ENCODE data around the gene NEK3.
A peak's percentile ranks its signal among the peaks of the same experiment; 100 is the strongest.

Gene NEK3

DNA sequence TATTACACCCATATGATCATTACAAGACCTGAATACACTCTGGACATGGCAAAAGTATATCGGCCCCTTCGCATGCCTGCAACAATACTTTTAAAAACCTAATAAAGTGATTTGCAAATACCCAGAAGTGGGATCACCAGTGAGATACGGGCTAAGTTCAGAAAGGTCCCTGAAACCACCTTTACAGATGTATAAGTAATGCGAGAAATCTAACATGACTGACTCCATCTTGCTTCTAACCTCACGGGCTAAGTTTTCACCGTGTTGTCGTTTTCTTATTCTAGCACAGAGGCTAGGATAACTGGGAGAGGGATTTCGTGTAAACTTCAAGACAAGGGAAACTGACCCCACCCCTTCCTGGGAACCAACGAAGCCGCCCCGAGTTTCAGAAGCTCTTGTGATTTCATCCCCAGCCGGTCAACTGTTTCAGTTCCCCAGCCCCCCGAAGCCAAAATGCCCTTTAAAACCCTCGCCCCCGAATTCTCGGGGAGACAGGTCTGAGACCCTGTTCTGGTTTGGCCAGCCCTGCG lies 703 bp downstream of the NEK3 start:
- Mint-ChIP-seq H3K4me3 (peak overlapping the region; percentile 89), H3K4me1 (ENCODE audit: low read depth) (peaks cover 24% of the 10 kb centered on the region), H3K27me3 (peaks cover 4% of the 10 kb centered on the region), H3K27ac (peak overlapping the region; percentile 66), H3K36me3 (no peaks in the 10 kb centered on the region), H3K9me3 (ENCODE audit: low read depth) (no peaks in the 10 kb centered on the region)

DNA sequence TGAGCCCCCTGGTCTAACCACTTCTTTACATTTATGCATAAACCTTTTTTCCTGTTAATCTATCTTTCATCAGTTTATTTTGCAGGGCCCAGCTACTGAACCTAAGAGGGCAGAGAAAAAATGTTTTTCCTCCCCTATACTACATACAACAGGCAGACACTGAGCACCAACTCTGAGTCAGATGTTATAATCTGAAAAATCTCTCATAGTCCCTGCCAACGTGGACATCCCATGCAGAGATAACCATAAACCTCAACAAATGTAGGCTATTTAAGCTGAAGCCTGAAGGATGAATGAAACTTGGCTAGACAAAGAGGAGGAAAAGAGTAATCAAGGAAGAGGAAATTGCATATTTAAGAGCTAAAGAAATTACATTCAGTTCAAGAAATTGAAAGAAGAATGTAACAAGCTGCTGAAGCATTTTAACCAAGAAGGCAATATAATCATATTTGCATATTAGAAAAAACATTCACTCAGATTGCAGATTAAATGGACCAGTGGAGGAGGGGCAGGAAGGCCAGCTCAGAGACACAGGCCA lies 2.6 kb downstream of the NEK3 start:
- Mint-ChIP-seq H3K4me3 (peak overlapping the region; percentile 27), H3K4me1 (ENCODE audit: low read depth) (peaks cover 23% of the 10 kb centered on the region), H3K27ac (no peak overlapping the region), H3K36me3 (no peaks in the 10 kb centered on the region), H3K9me3 (ENCODE audit: low read depth) (no peaks in the 10 kb centered on the region), H3K27me3 (peaks cover 4% of the 10 kb centered on the region)

DNA sequence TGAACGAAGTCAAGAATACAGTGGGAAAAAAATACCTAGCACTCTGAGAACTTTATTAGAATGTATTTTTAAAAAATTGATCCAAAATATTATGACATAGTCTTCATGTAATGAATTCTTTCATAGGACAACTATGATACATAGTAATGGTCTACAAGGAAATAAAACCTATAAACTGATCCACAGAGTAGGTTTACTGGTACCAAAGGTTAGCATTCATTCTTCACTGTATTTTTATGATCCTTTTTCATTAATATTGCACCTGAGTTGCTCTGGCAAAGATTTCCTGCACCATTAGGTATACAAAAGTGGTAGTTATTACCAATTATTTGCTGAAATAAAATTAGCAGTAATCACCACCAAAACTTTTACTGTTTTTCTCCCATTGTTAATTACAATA lies 4.2 kb downstream of the NEK3 start:
- peaks cover 15% of the 10 kb centered on the region for H3K4me1 Mint-ChIP-seq (ENCODE audit: low read depth)
- no peaks in the 10 kb centered on the region for H3K36me3 Mint-ChIP-seq
- no peak overlapping the region for H3K27ac Mint-ChIP-seq
- no peaks in the 10 kb centered on the region for H3K9me3 Mint-ChIP-seq (ENCODE audit: low read depth)
- H3K27me3 Mint-ChIP-seq = peaks cover 4% of the 10 kb centered on the region
- no peak overlapping the region for H3K4me3 Mint-ChIP-seq

DNA sequence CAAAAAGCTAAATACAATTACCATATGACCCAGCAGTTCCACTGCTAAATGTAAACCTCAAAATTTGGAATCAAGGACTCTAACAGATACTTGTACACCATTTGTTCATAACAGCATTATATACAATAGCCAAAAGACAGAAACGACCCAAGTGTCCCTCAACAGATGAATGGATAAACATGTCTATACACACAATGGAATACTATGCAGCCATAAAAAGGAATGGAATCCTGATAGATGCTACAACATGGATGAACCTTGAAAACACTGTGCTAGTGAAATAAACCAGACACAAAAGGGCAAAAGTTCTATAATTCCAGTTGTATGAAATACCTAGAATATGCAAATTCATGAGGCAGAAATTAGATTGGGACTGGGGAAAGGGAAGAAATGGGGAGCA lies 12.2 kb downstream of the NEK3 start:
- peaks cover 3% of the 10 kb centered on the region for H3K36me3 Mint-ChIP-seq
- H3K4me3 Mint-ChIP-seq = no peak overlapping the region
- peaks cover 4% of the 10 kb centered on the region for H3K9me3 Mint-ChIP-seq (ENCODE audit: low read depth)
- H3K27me3 Mint-ChIP-seq = no peaks in the 10 kb centered on the region
- H3K4me1 Mint-ChIP-seq (ENCODE audit: low read depth) = no peaks in the 10 kb centered on the region
- no peak overlapping the region for H3K27ac Mint-ChIP-seq

DNA sequence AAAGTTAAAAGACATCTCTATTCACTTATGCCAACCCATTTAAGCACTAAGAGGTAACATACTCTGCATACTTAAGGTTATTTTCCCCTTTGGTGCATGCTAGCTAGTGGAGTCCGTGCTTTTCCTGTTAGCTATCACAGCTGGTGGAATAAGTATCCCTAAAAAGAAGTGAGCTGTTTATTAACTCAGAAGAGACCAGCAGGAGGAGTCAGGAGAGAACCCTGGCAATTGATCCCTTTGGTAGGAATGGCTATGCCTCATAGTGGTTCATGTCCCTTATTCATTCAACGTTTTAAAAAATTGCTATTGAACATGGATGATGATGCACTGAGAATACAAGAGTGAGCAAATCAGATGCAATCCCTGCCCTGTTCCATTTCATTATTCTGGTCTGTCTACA lies 18.1 kb downstream of the NEK3 start:
- H3K4me3 Mint-ChIP-seq = no peak overlapping the region

DNA sequence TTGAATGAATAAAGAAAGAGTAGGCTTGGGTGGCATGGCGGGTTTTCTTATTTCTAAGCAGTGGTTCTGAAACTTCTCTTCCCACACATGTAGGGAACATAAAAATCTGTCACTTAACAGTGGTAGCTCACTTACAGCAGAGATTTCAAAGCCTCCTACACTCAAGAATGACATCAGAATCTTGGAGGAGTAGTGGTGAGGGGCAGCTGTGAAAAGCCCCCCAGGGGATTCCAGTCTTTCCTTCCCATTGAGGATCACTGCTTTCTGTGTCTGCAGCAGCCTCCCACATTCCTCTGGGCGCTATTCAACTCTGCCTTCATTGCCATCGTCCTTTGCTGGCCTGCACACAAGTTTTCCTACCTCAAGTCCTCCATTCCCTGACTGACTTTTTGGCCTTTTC lies 21.9 kb downstream of the NEK3 start:
- H3K4me3 Mint-ChIP-seq = no peak overlapping the region
- no peaks in the 10 kb centered on the region for H3K4me1 Mint-ChIP-seq (ENCODE audit: low read depth)
- no peaks in the 10 kb centered on the region for H3K27me3 Mint-ChIP-seq
- no peaks in the 10 kb centered on the region for H3K36me3 Mint-ChIP-seq
- H3K9me3 Mint-ChIP-seq (ENCODE audit: low read depth) = no peaks in the 10 kb centered on the region
- no peak overlapping the region for H3K27ac Mint-ChIP-seq

More for the DNA sequence above, 18.1 kb downstream of the NEK3 start:
- no peaks in the 10 kb centered on the region for H3K9me3 Mint-ChIP-seq (ENCODE audit: low read depth)
- H3K27ac Mint-ChIP-seq = no peak overlapping the region
- H3K36me3 Mint-ChIP-seq = no peaks in the 10 kb centered on the region
- no peaks in the 10 kb centered on the region for H3K4me1 Mint-ChIP-seq (ENCODE audit: low read depth)
- no peaks in the 10 kb centered on the region for H3K27me3 Mint-ChIP-seq

DNA sequence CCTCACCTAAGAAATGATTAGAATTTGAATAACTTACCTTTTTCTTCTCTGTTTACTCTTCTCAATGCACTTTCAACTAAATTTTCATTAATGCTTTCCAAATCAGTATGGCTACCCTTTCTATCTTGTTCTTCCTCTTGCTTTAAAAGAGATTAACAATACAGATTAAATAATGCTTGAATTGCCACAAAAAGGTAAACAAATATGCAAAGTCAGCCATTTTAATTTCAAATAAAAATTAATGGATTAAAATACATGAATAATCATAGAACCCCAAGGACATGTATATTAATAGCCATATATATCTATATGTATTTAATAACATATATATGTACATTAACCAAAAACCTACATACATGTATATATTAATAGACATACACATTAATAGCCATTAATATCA lies 22.6 kb downstream of the NEK3 start:
- H3K4me3 Mint-ChIP-seq = no peak overlapping the region
- H3K9me3 Mint-ChIP-seq (ENCODE audit: low read depth) = no peaks in the 10 kb centered on the region
- H3K27ac Mint-ChIP-seq = no peak overlapping the region
- H3K36me3 Mint-ChIP-seq = no peaks in the 10 kb centered on the region
- H3K27me3 Mint-ChIP-seq = peaks cover 2% of the 10 kb centered on the region
- no peaks in the 10 kb centered on the region for H3K4me1 Mint-ChIP-seq (ENCODE audit: low read depth)

DNA sequence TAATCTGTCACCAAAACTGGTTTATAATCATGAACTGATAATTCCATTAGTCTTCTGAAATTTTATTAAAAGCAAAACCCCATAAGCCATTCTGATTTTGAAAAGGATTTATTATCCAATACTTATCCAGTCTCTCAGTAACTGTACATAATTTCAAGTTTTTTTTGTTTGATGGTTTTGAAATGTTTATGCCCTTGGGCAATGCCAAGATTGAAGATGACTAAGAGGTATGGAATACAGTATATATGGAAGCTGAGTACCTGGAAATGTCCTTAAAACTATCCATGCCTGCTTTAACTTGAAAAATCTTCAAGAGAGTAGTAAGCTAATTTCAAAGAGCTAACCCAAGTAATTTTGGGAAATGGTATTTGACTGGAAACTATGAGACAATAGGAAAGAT lies 28.8 kb downstream of the NEK3 start:
- H3K36me3 Mint-ChIP-seq = no peaks in the 10 kb centered on the region
- peaks cover 14% of the 10 kb centered on the region for H3K4me1 Mint-ChIP-seq (ENCODE audit: low read depth)
- H3K9me3 Mint-ChIP-seq (ENCODE audit: low read depth) = no peaks in the 10 kb centered on the region
- no peak overlapping the region for H3K27ac Mint-ChIP-seq
- peaks cover 16% of the 10 kb centered on the region for H3K27me3 Mint-ChIP-seq
- no peak overlapping the region for H3K4me3 Mint-ChIP-seq

DNA sequence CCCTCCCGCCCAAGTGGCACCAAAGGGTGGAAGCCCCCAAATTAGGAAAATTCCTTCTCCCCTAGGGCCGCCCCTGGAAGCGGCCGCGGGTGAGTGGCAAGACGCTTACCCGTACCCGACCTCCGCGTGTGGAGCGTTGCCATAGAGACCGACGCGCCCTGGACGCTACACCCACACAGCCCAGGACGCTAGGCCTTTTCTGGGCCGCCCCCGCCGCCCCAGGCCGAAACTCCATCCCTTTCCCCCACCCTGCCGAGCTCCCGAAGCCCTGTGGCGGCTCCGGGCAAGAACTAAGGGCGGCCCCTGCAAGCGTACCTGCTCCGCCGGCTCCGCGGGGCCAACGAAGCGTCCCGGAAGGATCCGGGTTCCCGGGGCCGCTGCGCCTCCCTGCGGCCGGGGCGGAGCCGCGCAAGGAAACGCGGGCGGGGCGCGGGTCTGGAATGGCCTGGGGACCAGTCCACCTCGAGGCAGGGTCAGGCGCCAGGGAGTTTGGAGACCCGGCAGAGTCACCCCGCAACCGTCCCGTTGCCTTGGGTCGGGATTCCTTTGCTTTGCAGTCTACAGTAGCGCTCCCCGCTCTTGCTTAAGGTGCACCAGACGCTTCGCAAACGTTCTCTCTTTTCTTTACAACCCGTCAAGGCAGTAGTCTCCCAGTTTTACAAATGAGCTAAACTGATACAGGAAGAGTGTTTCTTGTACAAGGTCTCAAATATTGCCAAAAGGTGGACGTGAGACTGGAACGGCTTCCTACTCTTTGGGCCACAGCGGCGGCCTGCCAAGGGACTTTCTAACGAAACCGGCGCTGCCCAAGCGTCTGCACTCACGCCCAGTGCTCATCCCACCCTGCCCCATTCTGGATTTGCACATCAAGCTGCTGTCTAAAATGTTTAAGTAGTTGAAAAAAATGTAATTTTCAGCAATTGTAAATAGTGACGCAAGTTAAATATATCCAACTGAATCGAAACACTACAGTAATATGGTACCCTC lies 30.4 kb downstream of the NEK3 start, which contains the start of gene NEK5:
NEK5 (minus strand) TSS at position 360 of the 987 bp plus-strand sequence. CDS start 1,591 bp downstream, outside the sequence.
- no peaks in the 10 kb centered on the region for H3K36me3 Mint-ChIP-seq
- peaks cover 16% of the 10 kb centered on the region for H3K27me3 Mint-ChIP-seq
- H3K4me1 Mint-ChIP-seq (ENCODE audit: low read depth) = peaks cover 14% of the 10 kb centered on the region
- H3K4me3 Mint-ChIP-seq = peak within 1 kb of the TSS; percentile 85
- H3K9me3 Mint-ChIP-seq (ENCODE audit: low read depth) = no peaks in the 10 kb centered on the region
- H3K27ac Mint-ChIP-seq = no peak within 1 kb of the TSS

DNA sequence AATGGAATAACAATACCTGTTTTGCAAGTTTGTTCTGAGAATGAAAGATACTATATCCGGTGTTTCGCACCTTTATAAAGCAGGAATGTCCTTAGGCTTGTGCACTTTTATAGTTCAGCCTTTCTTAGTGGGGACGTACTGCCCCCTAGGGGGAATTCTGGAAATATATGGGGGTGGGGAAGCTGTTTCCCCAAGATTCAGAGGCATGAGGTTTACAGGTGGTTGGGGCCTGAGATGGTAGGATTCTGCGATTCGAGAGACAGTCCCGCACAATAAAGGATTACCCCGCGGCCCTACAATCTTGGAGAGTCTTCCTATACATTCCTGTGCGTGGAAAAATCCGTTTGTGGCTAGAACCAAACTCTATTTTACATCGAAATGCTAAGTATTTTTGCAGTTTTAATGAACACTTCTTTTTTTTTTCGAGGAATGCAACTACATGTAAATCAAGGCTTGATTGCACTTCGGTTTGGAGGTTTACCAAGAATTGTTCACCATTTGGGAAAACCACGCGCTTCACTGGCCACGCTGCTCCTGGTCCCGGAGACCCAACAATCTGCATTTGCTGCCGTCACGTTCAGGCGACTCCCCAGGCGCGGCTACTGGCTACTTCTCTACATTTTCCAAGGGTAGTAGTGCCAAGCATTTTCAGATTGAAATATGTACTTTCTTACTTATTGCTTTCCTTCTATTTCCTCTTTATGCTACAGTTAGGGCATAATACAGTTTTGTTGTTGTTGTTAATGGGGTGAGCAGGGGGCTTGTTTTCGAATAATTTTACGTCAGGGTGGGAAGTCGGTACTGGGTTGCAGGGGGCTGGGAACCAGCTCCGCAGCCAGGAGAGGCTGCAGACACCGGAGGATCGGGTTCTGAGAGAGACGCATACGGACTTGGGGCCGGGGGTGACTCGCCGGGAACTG lies 31.4 kb downstream of the NEK3 start:
- H3K27me3 Mint-ChIP-seq = peaks cover 16% of the 10 kb centered on the region
- H3K4me1 Mint-ChIP-seq (ENCODE audit: low read depth) = peaks cover 14% of the 10 kb centered on the region
- no peaks in the 10 kb centered on the region for H3K36me3 Mint-ChIP-seq
- H3K9me3 Mint-ChIP-seq (ENCODE audit: low read depth) = no peaks in the 10 kb centered on the region
- peak overlapping the region; percentile 85 for H3K4me3 Mint-ChIP-seq
- no peak overlapping the region for H3K27ac Mint-ChIP-seq

DNA sequence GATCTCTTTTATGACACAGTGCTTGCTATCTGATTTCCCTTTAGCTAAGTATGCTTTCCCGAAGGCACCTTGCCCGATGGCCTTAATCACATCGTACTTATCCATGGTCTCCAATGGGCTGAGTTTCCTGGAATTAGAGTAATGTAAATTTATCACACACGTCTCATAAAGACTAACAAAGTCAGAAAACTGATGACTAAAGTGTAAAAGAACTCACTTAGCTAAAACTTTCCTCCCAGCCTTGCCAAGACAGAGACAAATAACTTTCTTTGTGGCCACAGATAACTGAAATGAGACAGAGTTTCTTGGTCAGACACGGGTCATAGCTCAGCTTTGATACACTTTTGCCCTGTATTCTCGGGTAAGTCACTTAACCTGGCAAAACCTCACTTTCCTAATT lies 32.0 kb downstream of the NEK3 start:
- peaks cover 14% of the 10 kb centered on the region for H3K4me1 Mint-ChIP-seq (ENCODE audit: low read depth)
- H3K36me3 Mint-ChIP-seq = no peaks in the 10 kb centered on the region
- no peak overlapping the region for H3K4me3 Mint-ChIP-seq
- no peak overlapping the region for H3K27ac Mint-ChIP-seq
- H3K9me3 Mint-ChIP-seq (ENCODE audit: low read depth) = no peaks in the 10 kb centered on the region
- H3K27me3 Mint-ChIP-seq = peaks cover 15% of the 10 kb centered on the region

DNA sequence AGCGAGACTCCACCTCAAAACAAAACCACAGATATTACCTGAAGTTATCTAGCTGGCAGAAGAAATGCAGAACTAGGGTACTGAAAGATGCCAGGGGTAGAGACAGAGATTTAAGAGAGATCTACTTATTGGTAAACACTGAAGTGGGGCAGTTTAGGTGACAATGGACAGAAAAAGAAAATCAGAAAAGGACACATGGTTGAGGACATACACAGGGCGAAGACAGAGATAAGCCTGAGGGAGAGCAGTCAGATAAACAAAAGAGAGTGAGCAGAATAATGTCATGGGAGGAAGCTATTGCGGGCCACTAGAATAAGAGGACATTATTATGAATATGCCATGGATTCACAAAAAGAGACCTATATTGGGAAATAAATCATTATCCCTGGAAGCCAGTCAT lies 33.9 kb downstream of the NEK3 start:
- H3K4me1 Mint-ChIP-seq (ENCODE audit: low read depth) = peaks cover 14% of the 10 kb centered on the region
- no peak overlapping the region for H3K4me3 Mint-ChIP-seq
- peaks cover 6% of the 10 kb centered on the region for H3K27me3 Mint-ChIP-seq
- H3K9me3 Mint-ChIP-seq (ENCODE audit: low read depth) = no peaks in the 10 kb centered on the region
- no peak overlapping the region for H3K27ac Mint-ChIP-seq
- H3K36me3 Mint-ChIP-seq = no peaks in the 10 kb centered on the region

DNA sequence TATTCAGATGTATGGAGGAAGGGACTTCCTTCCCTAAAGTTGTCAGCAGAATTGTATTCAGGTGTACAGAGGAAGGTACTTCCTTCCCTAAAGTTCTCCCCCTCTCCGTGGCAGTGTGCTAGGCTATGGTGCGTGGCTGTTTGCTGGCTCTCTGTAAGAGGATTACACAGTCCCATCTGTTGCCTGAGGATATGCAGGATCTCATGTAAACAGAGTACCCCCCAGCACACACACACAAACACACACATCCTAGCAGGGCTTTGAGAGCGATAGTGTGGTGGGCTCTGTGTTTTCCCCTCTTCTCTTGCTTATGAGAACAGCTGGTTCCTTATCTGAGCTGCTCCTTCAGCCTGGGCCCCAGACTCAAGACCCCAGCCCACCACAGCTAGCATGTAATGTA lies 40.8 kb downstream of the NEK3 start:
- H3K4me3 Mint-ChIP-seq = no peak overlapping the region
- H3K9me3 Mint-ChIP-seq (ENCODE audit: low read depth) = no peaks in the 10 kb centered on the region
- no peak overlapping the region for H3K27ac Mint-ChIP-seq
- no peaks in the 10 kb centered on the region for H3K4me1 Mint-ChIP-seq (ENCODE audit: low read depth)
- peaks cover 3% of the 10 kb centered on the region for H3K36me3 Mint-ChIP-seq
- H3K27me3 Mint-ChIP-seq = peaks cover 7% of the 10 kb centered on the region

DNA sequence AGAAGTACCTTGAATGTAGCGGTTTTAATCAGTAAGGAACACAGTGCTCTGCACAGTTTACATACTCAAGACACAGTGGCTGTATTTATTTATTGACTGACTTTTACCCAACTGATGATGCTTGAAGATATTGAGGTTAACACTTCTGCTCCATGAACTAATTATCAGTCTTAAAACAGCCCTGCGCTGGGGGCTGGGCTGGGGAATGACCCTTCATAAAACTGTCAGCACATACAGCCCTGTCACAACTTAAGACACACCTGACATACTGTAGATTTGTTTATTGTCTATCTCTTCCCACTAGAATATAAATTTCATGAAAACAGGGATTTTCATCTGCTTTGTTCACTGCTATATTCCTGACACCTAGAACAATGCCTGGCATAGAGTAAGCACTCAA lies 41.3 kb downstream of the NEK3 start:
- Mint-ChIP-seq H3K27me3 (peaks cover 7% of the 10 kb centered on the region), H3K4me1 (ENCODE audit: low read depth) (no peaks in the 10 kb centered on the region), H3K4me3 (no peak overlapping the region), H3K27ac (no peak overlapping the region), H3K36me3 (peaks cover 3% of the 10 kb centered on the region), H3K9me3 (ENCODE audit: low read depth) (no peaks in the 10 kb centered on the region)

Measured in activated naive CD8-positive, alpha-beta T cell (primary cell).